GM19328 (cell line): ENCODE results near the gene SEC16A.

ENCODE experiments used
- ATAC-seq: cut with Tn5 transposase; IDR thresholded peaks from one replicate; pipeline ENCODE4 v1.9.1; 2021; ENCODE audit warnings: mild to moderate bottlenecking, moderate library complexity; ENCODE audit not compliant: unreplicated experiment

The SEC16A gene

DNA sequence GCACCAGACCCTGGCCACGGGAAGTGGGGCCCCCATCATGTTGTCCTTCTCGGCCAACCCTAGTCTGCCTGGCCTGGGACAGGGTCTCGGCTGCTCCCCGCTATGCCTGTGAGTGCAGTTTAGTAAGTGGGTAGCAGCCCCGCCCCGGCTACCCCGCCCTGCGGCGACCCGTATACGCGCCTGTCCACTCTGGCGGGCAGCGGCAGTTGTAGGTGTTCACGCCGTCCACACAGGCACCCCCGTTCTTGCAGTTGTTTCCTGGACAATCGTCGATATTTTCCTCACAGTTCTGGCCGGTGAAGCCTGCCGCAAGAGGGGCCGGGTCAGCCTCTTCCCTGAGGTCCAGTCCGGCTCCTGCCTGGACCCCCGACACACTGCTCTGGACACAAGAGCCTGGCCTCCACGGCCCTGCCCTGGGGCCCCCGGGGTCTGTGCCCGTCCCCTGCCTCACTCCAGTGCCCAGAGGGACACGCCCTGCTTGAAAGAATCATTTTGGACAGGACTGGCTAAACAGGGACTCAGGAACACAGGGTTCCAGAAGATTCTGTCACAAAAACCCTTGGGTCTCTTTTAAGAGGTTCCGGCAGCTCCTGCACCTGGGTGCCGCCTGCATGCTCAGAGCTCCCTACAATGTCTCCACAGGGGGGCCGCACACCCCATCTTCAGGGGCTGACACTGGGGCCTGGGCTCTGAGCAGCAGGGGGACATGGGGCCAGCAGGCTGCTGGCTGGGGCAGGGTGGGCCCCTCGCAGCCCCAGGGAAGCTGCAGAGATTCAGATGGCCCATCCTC is 36.6 kb upstream of the SEC16A start:
- no peak for ATAC-seq

DNA sequence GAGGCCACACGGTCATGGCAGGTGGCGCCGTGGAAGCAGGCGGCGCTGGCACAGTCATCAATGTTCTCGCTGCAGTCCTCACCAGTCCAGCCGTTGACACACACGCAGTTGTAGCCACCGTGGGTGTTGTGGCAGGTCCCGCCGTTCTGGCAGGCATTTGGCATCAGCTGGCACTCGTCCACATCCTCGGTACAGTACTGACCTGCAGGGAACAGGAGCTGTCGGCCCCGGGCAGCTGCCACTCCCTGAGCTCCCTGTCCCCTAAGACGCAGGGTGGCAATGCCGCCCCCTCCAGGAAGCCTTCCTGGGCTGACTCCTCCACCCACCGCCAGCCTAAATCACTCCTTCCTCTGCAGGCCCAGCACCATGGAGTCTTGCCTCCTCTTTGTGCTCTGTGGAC is 35.8 kb upstream of the SEC16A start:
- no peak for ATAC-seq

DNA sequence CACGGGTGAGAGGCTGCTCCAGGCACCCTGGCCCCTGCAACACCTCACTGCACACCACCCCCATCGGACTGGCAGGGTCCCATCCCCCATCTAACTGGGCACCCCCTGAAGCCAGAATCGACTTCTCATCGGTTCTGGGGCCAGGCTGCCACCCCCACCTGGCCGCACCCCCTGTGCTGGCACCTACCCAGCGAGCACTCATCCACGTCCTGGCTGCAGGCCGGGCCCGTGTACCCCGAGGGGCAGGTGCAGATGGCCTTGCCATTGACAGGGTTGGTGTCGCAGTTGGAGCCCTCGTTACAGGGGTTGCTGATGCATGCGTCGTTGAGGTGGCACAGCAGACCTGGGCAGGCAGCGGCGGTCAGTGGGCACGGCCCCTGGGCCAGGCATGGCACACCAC is 35.1 kb upstream of the SEC16A start:
- no peak for ATAC-seq

DNA sequence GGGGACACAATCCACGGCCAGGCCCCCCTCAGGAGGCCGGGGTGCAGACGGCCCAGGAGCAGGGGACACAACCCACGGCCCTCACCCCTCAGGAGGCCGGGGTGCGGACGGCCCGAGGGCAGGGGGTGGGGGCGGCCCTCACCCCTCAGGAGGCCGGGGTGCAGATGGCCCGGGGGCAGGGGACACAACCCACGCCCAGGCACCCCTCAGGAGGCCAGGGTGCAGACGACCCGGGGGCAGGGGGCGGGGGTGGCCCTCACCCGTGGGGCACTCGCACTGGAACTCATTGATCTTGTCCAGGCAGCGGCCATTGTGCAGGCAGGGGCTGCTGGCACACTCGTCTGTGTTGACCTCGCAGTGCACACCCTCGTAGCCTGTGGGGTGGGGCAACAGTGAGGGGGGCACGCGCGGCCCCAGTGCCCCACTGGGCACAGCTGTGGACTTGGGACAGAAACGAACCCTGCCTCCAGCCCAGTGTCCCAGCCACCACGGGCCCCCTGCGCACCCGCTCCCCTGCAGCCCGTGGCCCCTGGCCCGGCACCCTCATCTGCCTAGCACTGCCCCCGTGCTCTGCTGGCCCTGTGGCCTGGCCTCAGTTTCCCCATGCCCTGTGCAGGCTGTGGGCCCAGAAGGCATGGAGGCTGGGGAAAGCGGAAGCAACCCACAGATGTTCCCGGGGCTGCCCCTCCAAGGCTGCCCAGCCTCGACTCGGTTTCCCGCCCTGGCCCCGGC is 34.3 kb upstream of the SEC16A start:
- ATAC-seq = no peak

DNA sequence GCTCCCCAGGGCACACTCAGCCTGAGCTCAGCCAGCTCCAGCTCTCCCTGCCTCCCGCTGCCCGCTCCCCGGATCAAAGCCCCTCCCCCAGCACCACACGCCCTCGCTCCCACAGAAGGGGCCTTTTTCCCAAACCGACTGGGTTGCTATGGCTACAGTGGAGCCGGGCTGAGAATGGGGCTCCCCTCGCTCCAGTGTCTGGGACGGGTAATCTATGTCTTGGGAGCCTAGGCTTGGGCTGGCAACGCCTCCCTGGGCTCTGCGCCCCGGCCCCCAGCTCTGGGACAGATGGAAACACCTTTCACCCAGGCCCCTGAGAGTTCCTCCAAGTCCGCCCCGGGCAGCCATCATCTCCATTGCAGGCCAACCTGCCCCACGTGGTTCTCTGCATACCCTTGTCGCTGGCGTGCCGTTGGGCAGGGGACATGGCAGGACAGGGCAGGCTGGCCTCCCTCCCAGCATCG is 33.4 kb upstream of the SEC16A start:
- no peak for ATAC-seq

DNA sequence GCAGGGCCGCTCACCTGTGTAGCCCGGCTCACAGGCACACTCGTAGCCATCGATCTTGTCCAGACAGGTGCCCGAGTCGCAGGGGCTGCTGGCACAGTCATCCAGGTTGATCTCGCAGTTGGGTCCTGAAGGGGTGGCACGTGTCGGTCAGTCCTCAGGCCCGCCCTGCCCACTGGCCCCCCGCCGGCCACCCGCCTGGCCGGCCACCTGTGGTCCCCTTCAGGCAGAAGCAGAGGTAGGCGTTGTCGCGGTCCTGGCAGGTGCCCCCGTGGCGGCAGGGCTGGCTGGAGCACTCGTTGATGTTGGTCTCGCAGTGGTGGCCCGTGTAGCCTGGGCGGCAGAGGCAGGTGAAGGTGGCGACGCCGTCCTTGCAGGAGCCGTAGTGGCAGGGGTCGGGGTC is 32.4 kb upstream of the SEC16A start:
- no peak for ATAC-seq

DNA sequence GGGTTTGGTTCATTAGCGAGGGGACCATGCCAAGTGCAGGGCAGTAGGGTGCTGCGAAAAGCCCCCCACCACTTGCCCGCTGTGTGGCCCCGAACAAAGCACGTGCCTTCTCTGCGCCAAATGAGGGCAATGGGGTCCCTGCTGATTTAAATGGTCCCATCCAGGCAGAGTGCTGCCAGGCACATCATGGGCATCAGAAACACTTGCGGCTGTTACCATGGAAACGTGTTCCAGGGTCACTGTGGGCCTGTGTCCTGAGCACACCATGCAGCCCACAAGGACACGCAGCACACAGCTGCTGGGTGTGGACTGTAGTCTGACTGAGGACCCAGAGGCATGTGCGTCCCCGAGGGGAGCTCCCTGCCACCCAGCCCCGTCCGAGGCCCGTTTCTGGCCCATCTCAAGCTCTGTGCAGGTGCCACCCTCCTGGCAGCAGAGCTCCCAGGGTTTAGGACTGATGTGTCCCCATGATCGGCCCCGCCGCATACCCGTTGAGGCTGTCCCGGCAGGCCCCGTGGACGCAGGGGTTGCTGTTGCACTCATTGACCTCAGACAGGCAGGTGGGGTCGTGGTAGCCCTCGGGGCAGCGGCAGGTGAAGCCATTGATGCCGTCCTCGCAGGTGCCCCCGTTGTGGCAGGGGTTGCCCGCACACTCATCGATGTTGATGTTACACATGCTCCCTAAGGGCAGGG is 31.3 kb upstream of the SEC16A start:
- ATAC-seq = no peak

DNA sequence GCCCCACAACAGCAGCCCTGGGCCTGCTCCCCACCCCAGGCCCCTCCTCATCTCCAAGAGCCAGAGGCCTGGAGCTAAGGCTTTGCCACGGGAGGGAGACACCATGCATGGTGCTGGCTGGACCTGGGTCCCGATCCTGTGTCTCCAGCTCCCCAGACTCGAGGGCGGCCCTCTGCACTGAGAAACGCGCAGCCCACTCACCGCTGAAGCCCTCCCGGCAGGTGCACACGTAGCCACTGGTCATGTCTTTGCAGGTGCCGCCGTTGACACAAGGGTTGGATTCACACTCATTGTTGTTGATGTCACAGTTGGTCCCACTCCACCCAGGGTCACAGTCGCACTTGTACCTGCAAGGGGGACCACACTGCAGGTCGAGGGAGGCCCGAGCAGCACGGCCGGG is 30.4 kb upstream of the SEC16A start:
- ATAC-seq = no peak

DNA sequence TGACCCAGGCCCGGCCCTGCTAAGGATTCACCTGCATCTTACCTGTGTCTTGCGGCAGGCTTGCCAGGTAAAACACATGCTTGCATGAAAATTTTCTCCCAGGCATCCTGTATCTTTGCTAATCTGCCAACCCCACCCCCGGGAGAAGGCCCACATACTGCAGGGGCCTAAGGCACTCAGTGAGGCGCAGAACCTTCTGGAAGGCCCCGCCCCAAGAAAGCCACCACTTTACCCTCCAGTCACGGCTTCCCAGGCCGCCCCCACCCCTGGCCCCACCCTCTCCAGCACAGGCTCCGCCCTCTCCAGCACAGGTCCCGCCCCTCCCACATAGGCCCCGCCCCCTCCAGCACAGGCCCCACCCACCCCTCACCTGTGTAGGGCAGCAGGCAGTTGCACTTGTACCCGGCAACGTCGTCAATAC is 29.8 kb upstream of the SEC16A start:
- no peak for ATAC-seq

DNA sequence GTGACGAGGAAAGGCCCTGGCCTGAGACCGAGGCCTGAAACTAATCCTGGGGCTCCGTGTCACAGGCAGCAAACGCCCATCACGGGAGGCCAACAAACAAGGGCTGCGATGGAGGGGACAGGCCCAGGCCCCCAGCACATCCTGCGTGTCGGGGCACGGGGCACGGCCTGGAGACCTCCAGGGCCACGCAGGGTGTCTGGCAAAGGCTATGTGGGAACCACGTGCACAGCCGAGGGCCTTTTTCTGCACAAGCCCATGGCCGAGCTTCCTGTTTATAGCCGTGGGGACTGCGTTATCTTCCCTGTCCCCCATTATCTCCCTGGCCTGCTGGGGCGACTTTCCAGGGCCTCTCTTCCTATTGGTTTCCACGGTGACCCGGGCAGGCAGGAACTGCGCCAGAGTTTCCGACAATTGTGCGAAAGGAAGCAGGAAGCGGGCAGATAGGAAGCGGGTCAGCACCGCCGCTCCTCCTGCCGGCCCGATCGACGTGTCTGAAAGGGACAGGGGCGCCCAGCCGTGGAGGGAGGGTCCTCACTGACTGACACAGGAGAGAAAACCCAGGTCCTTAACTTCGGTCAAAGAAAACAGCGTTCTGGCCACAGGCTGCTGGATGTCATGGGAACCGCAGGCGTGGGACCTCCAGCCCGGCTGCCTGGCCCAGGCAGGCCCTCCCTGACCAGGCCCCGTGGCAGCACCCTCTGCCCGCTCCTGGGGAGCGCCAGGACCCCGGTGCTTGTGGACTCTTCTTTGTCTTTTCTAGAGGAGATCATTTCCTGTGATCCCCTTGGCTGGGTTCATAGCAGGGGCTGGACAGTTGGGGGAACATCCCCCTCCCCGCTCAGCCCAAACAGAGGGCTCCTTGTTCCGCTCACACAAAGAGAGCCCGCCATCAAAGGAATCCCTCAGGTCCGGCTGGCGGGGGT is 29.1 kb upstream of the SEC16A start:
- ATAC-seq = no peak

DNA sequence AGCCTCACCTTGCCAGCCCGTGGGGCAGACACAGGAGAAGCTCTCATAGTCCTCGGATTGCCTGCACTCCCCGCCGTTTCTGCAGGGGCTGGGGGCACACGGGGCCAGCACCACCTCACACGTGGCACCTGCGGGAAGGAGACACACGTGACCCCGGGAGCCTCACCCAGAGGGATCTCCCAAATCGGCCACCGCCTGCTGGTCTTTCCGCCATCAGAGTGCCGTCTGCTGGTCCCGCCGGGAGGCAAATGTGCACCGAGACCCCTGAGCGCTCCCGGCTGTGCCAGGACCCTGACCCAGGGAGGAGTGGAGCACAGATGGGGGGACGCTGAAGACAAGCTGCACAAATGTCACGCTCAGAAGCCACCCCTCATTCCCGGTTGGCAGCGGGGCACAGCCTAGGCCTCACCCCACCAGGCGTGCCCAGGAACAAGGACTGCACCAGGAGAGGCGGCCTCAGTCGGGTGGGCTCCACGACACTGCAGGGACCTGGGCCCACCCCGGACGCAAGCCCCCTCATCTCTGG is 28.4 kb upstream of the SEC16A start:
- no peak for ATAC-seq

DNA sequence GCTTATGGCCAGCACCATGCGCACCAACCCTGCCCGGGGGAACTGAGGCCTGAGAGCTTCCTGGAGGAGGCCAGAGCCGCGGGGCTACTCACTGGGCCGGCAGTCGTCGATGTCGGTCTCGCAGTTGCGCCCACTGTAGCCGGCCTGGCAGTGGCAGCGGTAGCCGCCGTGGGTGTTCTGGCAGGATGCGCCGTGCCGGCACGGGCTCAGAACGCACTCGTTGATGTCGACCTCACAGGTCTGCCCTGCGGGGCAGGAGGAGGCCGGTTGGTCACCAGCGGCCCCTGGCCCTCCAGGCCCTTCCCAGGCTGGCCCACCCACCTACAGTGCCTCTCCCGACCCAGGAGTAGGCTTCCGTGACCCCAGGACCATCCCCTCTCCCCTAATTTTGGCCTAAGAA is 27.7 kb upstream of the SEC16A start:
- ATAC-seq = no peak

DNA sequence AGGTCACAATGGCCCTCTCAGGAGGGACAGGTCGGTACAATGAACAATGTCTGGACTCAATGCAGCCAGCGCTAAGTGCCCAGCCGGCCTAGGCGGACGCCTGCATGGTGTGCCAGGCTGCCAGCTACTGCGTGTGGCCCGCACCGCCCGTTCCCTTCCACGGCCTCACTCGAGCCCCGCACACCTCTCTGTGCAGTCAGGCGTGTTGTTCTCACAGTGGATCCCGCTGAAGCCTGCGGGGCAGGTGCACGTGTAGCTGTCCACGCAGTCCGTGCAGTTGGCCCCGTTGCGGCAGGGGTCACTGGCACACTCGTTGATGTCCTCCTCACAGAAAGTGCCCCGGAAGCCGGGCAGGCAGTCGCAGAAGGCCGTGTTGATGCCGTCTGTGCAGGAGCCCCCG is 26.7 kb upstream of the SEC16A start:
- no peak for ATAC-seq

DNA sequence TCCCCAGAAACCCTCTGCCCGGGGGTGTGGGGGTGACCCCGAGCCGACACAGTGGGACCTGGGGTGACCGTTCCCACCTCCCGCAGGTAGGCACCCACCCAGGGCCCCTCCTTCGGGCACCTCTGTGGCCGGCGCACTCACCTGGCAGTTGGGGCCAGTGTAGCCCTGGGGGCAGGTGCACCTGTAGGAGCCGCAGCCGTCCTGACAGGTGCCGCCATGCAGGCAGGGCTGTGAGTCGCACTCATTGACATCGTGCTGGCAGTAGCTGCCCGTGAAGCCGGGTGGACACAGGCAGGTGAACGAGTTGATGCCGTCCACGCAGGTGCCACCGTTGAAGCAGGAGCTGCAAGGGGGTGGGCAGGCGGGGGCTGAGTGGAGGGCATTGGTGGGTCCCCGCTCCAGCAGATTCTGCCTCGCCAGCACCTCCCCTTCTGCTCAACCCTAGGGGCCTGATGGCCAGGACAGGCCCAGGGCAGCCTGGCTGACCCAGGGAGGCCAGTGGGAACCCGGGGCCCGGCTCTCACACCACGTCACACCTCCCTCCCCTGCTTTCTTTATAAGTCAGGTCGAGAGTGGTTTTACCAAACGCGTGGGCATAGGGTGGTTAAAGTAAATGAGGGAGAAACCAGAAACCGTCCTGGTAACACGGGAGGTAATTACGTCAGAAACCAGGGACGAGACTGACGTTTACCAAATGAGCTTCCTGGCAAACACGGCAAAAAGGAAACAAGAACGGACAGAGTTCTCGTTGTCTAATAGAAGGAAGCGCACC is 26.1 kb upstream of the SEC16A start:
- ATAC-seq = no peak

DNA sequence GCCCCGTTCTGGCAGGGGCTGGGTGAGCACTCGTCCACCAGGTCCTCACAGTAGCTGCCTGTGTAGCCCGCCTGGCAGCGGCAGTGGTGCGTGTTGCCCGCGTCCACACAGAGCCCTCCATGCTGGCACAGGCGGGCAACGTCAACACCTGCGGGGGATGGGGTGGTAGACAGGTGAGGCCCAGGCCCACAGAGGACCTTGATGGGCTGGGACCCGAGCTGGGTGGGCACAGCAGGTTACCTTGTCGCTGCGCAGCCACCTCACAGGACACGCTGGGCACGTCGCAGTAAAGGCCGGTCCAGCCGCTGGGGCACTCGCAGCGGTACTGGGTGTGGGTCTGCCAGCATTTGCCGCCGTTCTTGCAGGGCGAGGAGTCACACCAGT is 25.1 kb upstream of the SEC16A start:
- ATAC-seq = no peak

DNA sequence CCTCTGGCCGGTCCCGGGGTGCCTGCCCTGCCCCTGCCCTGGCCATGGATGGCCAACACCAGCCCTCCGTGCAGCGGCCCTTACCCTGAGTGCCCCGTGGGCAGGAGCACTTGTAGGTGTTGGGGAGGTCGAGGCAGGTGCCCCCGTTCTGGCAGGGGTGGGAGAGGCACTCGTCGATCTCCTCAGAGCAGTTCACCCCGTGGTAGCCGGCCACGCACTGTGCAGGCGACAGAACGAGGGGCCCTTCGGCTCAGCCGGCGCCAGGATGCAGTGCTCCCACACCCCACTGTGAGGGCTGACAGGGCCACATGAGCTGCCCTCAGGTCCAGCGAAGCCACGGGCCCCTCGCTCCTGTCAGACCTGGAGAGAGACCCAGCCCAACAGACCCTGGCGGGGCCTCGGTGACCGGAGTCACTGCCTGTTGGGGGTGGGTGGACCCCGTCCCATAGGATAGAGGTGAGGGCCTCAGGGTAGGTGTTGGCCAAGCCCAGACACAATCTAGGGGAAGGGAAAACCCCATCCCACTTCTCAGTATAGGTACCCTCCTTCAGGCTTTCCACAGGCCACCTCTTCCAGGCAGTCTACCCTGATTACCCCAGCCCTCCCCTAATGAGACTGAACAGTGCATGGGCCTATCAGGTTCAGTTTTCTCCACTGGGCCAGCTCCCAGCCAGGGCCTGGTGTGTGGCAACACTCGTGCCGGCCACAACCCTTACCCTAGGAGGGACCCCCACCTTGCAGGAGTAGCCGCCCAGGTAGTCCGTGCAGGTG is 24.6 kb upstream of the SEC16A start:
- ATAC-seq = no peak

DNA sequence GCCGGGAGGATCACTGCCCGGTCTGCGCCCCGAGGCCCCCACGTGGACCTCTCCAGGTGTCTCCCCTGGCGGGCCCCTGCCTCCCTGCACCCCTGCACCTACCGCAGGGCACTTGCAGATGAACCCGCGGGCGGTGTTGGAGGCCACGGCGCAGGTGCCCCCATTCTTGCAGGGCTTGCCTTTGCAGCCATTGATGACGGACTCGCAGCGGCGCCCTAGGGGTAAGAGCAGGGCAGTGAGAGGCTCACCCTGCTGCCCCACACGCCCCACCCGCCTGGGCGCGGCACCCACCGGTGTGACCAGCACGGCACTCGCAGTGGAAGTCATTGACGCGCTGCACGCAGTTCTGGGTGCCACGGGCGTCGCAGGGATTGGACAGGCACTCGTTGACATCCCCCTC is 23.6 kb upstream of the SEC16A start:
- no peak for ATAC-seq

DNA sequence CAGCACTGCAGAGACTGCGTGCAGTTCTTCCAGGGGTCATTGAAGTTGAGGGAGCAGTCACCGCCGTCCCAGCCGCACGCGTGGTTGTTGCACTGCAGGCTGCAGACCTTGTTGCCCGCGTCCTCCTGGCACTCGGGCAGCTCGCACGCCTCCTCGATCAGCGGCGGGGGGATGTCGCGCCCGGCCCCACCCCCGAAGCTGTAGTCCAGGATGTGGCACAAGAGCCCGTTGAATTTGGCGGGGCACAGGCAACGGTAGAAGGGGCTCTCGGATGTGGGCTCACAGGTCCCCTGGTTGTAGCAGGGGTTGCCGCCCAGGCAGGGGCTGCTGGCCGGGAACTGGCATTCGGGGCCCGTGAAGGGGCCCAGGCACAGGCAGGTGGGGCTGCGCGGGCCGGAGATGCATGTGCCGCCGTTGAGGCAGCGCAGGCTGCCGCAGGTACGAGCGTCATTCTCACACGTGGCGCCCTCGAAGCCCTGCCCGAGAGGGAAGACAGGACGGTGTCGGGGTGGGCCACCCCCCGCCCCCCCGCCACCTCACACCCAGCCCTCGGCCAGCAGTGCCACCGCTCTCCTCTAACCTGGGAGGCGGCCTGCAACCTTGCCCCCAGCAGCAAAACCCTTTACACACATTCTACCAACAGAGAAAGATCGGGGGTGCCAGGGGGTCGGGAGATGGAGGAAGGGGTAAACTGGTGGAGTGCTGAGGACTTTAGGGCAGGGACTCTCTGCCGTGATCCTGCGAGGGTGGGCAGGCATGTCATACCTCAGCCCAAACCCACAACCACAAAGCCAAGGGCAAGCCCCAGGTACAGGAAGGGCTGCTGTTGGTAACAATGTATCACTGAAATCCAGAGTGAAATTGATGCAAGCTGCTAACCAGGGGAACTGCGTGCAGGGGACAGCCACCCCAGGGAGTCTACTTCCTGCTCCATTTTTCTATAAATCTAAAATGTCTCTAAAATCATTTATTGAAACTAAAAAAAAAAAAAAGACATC is 22.9 kb upstream of the SEC16A start:
- ATAC-seq = no peak
